DND-41 (cell line): ENCODE data around the gene RASSF10.

Experiments
- CTCF ChIP-seq: IDR thresholded peaks from 2 replicates; pipeline ENCODE4 v1.5.1; 2012; ENCODE audit warnings: borderline replicate concordance, low read length, moderate library complexity, mild to moderate bottlenecking; ENCODE audit not compliant: poor library complexity, severe bottlenecking; ENCODE audit errors: extremely low read depth
- EZH2 ChIP-seq: IDR thresholded peaks from 3 replicates; pipeline ENCODE4 v1.6.1; 2012; ENCODE audit warnings: borderline replicate concordance, low read depth, mild to moderate bottlenecking, moderate library complexity, low read length, inconsistent platforms; ENCODE audit not compliant: severe bottlenecking

GRCh38 chr11:13008061-13008435 is 1.1 kb upstream of the RASSF10 start:
- no peak for TF ChIP-seq CTCF
- no peak for TF ChIP-seq EZH2
